Measurements from ENCODE around the gene POLG2.

DNA sequence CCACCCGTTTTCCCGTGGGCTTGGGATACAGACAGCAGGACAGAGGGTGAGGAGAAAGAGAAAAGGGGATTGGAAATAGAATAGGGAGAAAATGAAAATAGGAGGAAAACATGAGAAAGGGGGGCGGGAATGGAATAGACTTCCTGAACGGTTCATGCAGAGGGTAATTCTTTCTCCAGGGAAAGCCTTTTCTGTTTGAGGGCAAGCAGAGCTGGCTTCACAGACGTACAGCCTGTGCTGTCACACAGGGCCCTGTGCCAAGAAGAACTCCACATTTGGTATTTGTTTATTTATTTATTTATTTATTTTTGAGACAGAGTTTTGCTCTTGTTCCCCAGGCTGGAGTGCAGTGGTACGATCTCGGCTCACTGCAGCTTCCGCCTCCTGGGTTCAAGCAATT, 35.9 kb downstream of the POLG2 start:
- TF ChIP-seq POLR2AphosphoS5 (IDR thresholded peaks at IDR 0.05) (no peak), CTCF (IDR thresholded peaks at IDR 0.05; ENCODE audit: poor library complexity, severe bottlenecking) (no peak), REST (IDR thresholded peaks at IDR 0.05; ENCODE audit: borderline replicate concordance) (no peak), TAF1 (IDR thresholded peaks at IDR 0.05; ENCODE audit: low read depth) (no peak), EP300 (conservative IDR thresholded peaks at IDR 0.05; ENCODE audit: poor library complexity, severe bottlenecking) (no peak), EZH2 (IDR thresholded peaks at IDR 0.05; ENCODE audit: borderline replicate concordance, insufficient read depth, low read length, poor library complexity, severe bottlenecking) (no peak), RAD21 (conservative IDR thresholded peaks at IDR 0.05) (no peak), SMC3 (conservative IDR thresholded peaks at IDR 0.05; ENCODE audit: poor library complexity) (no peak), MXI1 (conservative IDR thresholded peaks at IDR 0.05; ENCODE audit: poor library complexity, severe bottlenecking) (no peak)
